Mesothelial cell of epicardium (in vitro differentiated cells): ENCODE measurements around the gene OR2J3. TPM values are rescaled to one million over a fixed set of nuclear protein-coding genes. Genes with fewer than 3 reads are reported as not detected.

Experiments used
- DNase-seq, 2 experiments: peaks; one replicate each; pipeline ENCODE4 v3.0.0; 2021; ENCODE audit warnings: low spot score in 2 of 2; ENCODE audit not compliant: unreplicated experiment in 2 of 2
- H3K27ac Mint-ChIP-seq: 2 replicates; pipeline ENCODE4 v1.8.0; 2021; ENCODE audit warnings: mixed read lengths
- H3K27me3 Mint-ChIP-seq: 2 replicates; pipeline ENCODE4 v1.8.0; 2021; ENCODE audit warnings: low read depth, mixed read lengths
- H3K36me3 Mint-ChIP-seq: 2 replicates; pipeline ENCODE4 v1.8.0; 2021; ENCODE audit warnings: mixed read lengths
- H3K4me1 Mint-ChIP-seq: 2 replicates; pipeline ENCODE4 v1.8.0; 2021; ENCODE audit warnings: mixed read lengths
- H3K4me3 Mint-ChIP-seq: 2 replicates; pipeline ENCODE4 v1.8.0; 2021; ENCODE audit warnings: mild to moderate bottlenecking, moderate library complexity, mixed read lengths
- H3K9me3 Mint-ChIP-seq: 2 replicates; pipeline ENCODE4 v1.8.0; 2021; ENCODE audit warnings: mixed read lengths
- total RNA-seq: library from RNA; stranded (reverse); gene quantifications from 3 replicates; pipeline ENCODE4 v1.2.1, GENCODE V29; 2021
- TF ChIP-seq, protein P1 (sequence below): fragments of 200-600 bp; sonication (generic); IDR thresholded peaks from one replicate; pipeline ENCODE4 v1.5.0; 2021; ENCODE audit warnings: antibody characterized with exemption; ENCODE audit not compliant: unreplicated experiment

Gene OR2J3
- total RNA-seq, 1 donor from 2014 or later = not detected

DNA sequence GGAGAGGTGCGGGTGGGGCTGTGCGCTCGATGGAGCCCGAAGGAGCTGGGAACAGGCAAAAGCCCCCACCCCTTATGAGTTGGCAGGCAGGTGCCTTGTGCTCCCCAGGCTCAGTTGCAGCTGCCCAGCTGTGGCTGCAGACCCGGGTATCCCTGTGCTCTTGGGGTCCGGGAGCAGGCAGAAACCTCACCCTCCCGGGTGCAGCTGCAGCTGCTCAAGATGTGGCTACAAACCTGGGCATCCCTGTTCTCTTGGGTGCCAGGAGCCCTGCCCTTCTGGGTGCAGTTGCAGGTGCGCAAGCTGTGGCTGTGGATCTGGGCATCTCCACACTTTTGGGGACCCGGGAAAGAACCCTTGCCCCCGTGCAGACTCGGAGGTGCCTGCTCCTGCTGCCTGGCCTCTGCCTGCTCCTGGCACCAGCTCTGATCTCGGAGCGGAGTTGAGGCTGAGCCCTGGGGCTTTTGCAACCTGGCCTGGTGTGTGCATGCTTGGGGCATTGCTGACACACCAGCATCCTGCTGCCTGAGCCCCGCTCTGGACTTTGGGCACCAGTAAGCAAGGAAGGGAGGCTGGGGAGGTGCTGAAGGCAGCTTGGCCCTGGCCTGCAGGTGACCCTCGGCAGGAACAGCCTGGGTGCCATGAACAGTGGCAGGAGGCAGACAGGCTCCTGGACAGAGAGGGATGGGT lies 21.6 kb downstream of the OR2J3 start:
- H3K36me3 Mint-ChIP-seq = no peaks in the 10 kb centered on the region
- DNase-seq = no peak
- TF ChIP-seq, protein P1, sequence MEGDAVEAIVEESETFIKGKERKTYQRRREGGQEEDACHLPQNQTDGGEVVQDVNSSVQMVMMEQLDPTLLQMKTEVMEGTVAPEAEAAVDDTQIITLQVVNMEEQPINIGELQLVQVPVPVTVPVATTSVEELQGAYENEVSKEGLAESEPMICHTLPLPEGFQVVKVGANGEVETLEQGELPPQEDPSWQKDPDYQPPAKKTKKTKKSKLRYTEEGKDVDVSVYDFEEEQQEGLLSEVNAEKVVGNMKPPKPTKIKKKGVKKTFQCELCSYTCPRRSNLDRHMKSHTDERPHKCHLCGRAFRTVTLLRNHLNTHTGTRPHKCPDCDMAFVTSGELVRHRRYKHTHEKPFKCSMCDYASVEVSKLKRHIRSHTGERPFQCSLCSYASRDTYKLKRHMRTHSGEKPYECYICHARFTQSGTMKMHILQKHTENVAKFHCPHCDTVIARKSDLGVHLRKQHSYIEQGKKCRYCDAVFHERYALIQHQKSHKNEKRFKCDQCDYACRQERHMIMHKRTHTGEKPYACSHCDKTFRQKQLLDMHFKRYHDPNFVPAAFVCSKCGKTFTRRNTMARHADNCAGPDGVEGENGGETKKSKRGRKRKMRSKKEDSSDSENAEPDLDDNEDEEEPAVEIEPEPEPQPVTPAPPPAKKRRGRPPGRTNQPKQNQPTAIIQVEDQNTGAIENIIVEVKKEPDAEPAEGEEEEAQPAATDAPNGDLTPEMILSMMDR = no peak
- H3K27ac Mint-ChIP-seq = no peak overlapping the region
- H3K4me1 Mint-ChIP-seq = no peaks in the 10 kb centered on the region
- H3K9me3 Mint-ChIP-seq = no peaks in the 10 kb centered on the region
- no peak overlapping the region for H3K4me3 Mint-ChIP-seq
- peaks cover 49% of the 10 kb centered on the region for H3K27me3 Mint-ChIP-seq

DNA sequence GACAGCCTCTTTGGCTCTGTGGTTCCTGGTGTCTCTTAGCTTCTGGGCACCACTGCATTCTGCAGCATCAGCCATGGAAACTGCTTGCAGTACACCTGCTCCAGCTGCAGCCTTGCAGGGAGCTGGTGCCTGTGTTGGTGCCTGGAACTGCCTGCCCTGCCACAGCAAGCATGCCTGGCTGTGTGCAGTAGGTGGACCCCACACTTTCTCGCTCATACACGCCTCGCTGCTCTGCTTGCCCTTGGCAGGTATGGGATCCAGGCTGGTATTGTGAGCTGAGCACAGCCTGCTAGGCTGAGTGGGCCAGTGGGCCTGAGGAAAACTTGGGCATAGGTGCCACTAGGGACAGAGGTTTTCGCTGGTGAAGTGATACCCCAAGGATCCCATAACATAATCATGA lies 22.8 kb downstream of the OR2J3 start:
- Mint-ChIP-seq H3K4me3 (no peak overlapping the region), H3K27me3 (peaks cover 50% of the 10 kb centered on the region), H3K36me3 (no peaks in the 10 kb centered on the region), H3K4me1 (no peaks in the 10 kb centered on the region), H3K27ac (no peak overlapping the region), H3K9me3 (no peaks in the 10 kb centered on the region)
- TF ChIP-seq, protein P1 = no peak
- DNase-seq = no peak

DNA sequence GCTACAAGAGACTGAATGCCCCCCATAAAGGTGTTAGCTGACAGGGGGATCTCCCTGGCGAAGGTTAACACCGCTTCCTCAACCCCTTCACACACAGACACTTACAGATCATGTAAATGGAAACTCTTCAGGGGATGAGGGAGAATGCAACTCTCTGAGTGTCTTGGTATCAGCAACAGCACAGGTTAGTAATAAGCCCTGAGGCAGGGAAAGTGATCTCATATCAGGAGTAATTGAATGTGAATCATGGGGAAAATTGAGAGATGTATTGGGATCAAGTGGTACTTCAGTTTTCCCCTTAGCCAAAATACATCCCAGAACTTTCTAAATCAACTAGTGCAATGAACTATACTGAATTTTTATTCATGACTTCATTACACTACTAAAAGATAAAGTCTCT lies 23.8 kb downstream of the OR2J3 start:
- Mint-ChIP-seq H3K4me3 (no peak overlapping the region), H3K9me3 (no peaks in the 10 kb centered on the region), H3K4me1 (no peaks in the 10 kb centered on the region), H3K27ac (no peak overlapping the region), H3K36me3 (no peaks in the 10 kb centered on the region), H3K27me3 (peaks cover 45% of the 10 kb centered on the region)
- no peak for DNase-seq
- TF ChIP-seq, protein P1 = no peak

DNA sequence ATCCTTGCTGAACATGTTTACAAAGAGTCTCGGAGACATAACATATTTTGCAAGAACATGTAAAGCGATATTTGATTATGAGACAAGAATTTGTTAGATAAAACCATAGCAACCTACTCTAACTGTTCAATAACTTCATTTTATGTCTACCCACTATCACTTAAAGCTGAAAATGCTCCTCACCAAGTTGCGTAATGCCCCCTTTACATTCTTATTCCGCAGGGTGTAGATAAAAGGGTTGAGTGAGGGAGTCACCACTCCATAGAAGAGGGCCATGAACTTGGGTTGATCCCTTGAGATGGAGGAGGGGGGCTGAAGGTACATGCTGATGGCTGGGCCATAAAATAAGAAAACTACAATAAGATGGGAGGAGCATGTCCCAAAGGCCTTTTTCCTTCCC lies 29.9 kb downstream of the OR2J3 start:
- TF ChIP-seq, protein P1 = no peak
- Mint-ChIP-seq H3K27me3 (peaks cover 17% of the 10 kb centered on the region), H3K36me3 (no peaks in the 10 kb centered on the region), H3K4me1 (no peaks in the 10 kb centered on the region), H3K9me3 (peaks cover 8% of the 10 kb centered on the region), H3K27ac (no peak overlapping the region), H3K4me3 (no peak overlapping the region)
- no peak for DNase-seq

DNA sequence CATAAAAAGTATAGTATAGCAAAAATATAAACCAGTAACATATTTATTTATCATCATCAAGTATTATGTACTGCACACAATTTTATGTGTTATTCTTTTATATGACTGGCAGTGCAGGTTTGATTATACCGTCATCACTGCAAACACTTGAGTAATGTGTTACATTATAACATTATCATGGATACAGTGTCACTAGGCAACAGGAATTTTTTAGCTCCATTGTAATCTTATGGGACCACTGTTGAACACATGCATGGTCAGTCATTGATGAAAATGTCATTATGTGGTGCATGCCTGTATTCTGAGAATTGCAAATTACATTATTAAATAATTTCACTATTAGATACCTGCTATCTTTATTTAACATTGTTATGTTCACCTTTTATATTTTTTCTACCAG lies 33.7 kb downstream of the OR2J3 start:
- Mint-ChIP-seq H3K27me3 (peaks cover 5% of the 10 kb centered on the region), H3K4me1 (no peaks in the 10 kb centered on the region), H3K9me3 (peaks cover 22% of the 10 kb centered on the region), H3K36me3 (no peaks in the 10 kb centered on the region), H3K27ac (no peak overlapping the region), H3K4me3 (no peak overlapping the region)
- TF ChIP-seq, protein P1 = no peak
- DNase-seq = no peak
